OCI-LY3 (cell line): ENCODE data around the gene GOSR2.

Source experiments
- H2AFZ ChIP-seq: fragments of 200-600, 300-600 bp; shearing (Covaris generic); 2 replicates; pipeline ENCODE4 v1.6.0; 2014; ENCODE audit warnings: antibody characterized with exemption, low read depth, low read length
- H3K27ac ChIP-seq: fragments of 200-600, 300-600 bp; sonication (generic); 2 replicates; pipeline ENCODE4 v1.5.1; 2014; ENCODE audit warnings: mild to moderate bottlenecking, low read length, moderate library complexity, mixed read lengths
- H3K27me3 ChIP-seq: fragments of 200-600, 300-600 bp; sonication (generic); 2 replicates; pipeline ENCODE4 v1.6.1; 2014; ENCODE audit warnings: low read depth, low read length, mixed read lengths
- H3K36me3 ChIP-seq: fragments of 200-600, 300-600 bp; sonication (generic); replicated peaks from 2 replicates; pipeline ENCODE3; 2014; ENCODE audit warnings: low read depth, low read length, mixed read lengths
- H3K4me1 ChIP-seq: fragments of 300-600, 200-600 bp; sonication (generic); 2 replicates; pipeline ENCODE4 v1.6.1; 2014; ENCODE audit warnings: low read length, mixed read lengths
- H3K4me2 ChIP-seq: fragments of 200-600, 300-600 bp; sonication (generic); 2 replicates; pipeline ENCODE4 v1.6.1; 2014; ENCODE audit warnings: low read length, mixed read lengths
- H3K4me3 ChIP-seq: fragments of 300-600, 200-600 bp; sonication (generic); 2 replicates; pipeline ENCODE4 v1.5.1; 2014; ENCODE audit warnings: antibody characterized with exemption, mild to moderate bottlenecking, low read length, moderate library complexity
- H3K79me2 ChIP-seq: fragments of 300-600, 200-600 bp; shearing (Covaris generic); 2 replicates; pipeline ENCODE4 v1.6.1; 2014; ENCODE audit warnings: mild to moderate bottlenecking, low read length, mixed read lengths
- H3K9ac ChIP-seq: fragments of 300-600, 200-600 bp; shearing (Covaris generic); 2 replicates; pipeline ENCODE4 v1.6.0; 2014; ENCODE audit warnings: mild to moderate bottlenecking, low read length, moderate library complexity
- H3K9me3 ChIP-seq: fragments of 200-600, 300-600 bp; shearing (Covaris generic); 2 replicates; pipeline ENCODE4 v1.6.1; 2014; ENCODE audit warnings: low read length, mixed read lengths; ENCODE audit not compliant: insufficient read depth
- H4K20me1 ChIP-seq: fragments of 200-600, 300-600 bp; sonication (generic); 2 replicates; pipeline ENCODE4 v1.6.1; 2016; ENCODE audit warnings: low read length, mixed read lengths; ENCODE audit not compliant: insufficient read depth
- CTCF ChIP-seq: fragments of 200-600, 300-600 bp; sonication (generic); IDR thresholded peaks from 2 replicates; pipeline ENCODE4 v1.5.1; 2014; ENCODE audit warnings: antibody characterized with exemption, low read length, low read depth
- EZH2phosphoT487 ChIP-seq: fragments of 200-600 bp; shearing (Covaris generic); IDR thresholded peaks from 2 replicates; pipeline ENCODE4 v1.6.1; 2018; ENCODE audit warnings: antibody characterized with exemption, mixed run types, low read depth

The GOSR2 gene

GRCh38 chr17:46922804-46923635 is at the start of gene GOSR2:
TSS of gene GOSR2 (plus strand) at chr17:46923160. CDS start at chr17:46923193, 33 bp downstream.
- Histone ChIP-seq H4K20me1 (peaks cover 40% of the 10 kb centered on the region), H3K79me2 (peaks cover 52% of the 10 kb centered on the region), H3K4me3 (peak within 1 kb of the TSS; percentile 98), H3K9ac (peak within 1 kb of the TSS; percentile 94), H3K36me3 (peaks cover 7% of the 10 kb centered on the region), H3K4me1 (peaks cover 10% of the 10 kb centered on the region), H3K4me2 (peak within 1 kb of the TSS; percentile 84), H3K9me3 (no peaks in the 10 kb centered on the region), H2AFZ (peak within 1 kb of the TSS; percentile 93), H3K27me3 (no peaks in the 10 kb centered on the region), H3K27ac (peak within 1 kb of the TSS; percentile 90)
- no peak for TF ChIP-seq EZH2phosphoT487
- no peak for TF ChIP-seq CTCF

GRCh38 chr17:46873941-46874645 is 48.9 kb upstream of the GOSR2 start:
- no peak overlapping the region for H3K27ac ChIP-seq
- no peaks in the 10 kb centered on the region for H4K20me1 ChIP-seq
- H3K4me2 ChIP-seq: no peak overlapping the region
- no peaks in the 10 kb centered on the region for H3K4me1 ChIP-seq
- H3K9ac ChIP-seq: no peak overlapping the region
- H3K9me3 ChIP-seq: no peaks in the 10 kb centered on the region
- TF ChIP-seq CTCF (no peak), EZH2phosphoT487 (no peak)
- no peak overlapping the region for H2AFZ ChIP-seq
- H3K36me3 ChIP-seq: no peaks in the 10 kb centered on the region
- no peak overlapping the region for H3K4me3 ChIP-seq
- H3K27me3 ChIP-seq: no peaks in the 10 kb centered on the region
- no peaks in the 10 kb centered on the region for H3K79me2 ChIP-seq

GRCh38 chr17:46874906-46875305 is 48.1 kb upstream of the GOSR2 start:
- no peaks in the 10 kb centered on the region for H3K27me3 ChIP-seq
- H3K9ac ChIP-seq: no peak overlapping the region
- no peaks in the 10 kb centered on the region for H3K36me3 ChIP-seq
- no peak overlapping the region for H3K4me2 ChIP-seq
- H3K27ac ChIP-seq: no peak overlapping the region
- no peaks in the 10 kb centered on the region for H3K4me1 ChIP-seq
- H3K79me2 ChIP-seq: no peaks in the 10 kb centered on the region
- TF ChIP-seq EZH2phosphoT487: no peak
- no peak for TF ChIP-seq CTCF
- H3K9me3 ChIP-seq: no peaks in the 10 kb centered on the region
- no peak overlapping the region for H2AFZ ChIP-seq
- no peaks in the 10 kb centered on the region for H4K20me1 ChIP-seq
- no peak overlapping the region for H3K4me3 ChIP-seq

- Histone ChIP-seq H3K79me2 (no peaks in the 10 kb centered on the region), H3K27ac (no peak overlapping the region), H3K4me3 (no peak overlapping the region), H3K4me1 (no peaks in the 10 kb centered on the region), H3K27me3 (no peaks in the 10 kb centered on the region), H3K36me3 (no peaks in the 10 kb centered on the region), H2AFZ (no peak overlapping the region), H3K9me3 (no peaks in the 10 kb centered on the region), H4K20me1 (no peaks in the 10 kb centered on the region), H3K9ac (no peak overlapping the region), H3K4me2 (no peak overlapping the region)
- TF ChIP-seq EZH2phosphoT487: no peak
- TF ChIP-seq CTCF: no peak
Observed at GRCh38 chr17:46875849-46876352, 47.1 kb upstream of the GOSR2 start.
